ENCODE measurements around the gene CA6. TPM values are rescaled to one million over a fixed set of nuclear protein-coding genes. Genes with fewer than 3 reads are reported as not detected.

CA6 gene
- total RNA-seq, 4 donors from 2014 or later = not detected

GRCh38 chr1:8970870-8971337, 25.2 kb downstream of the CA6 start:
- no peak for TF ChIP-seq POLR2A (IDR thresholded peaks at IDR 0.05)
- TF ChIP-seq CTCF (IDR thresholded peaks at IDR 0.05) = no peak
- no peak for TF ChIP-seq EP300 (IDR thresholded peaks at IDR 0.05)
- no peak for DNase-seq (ENCODE audit: low spot score in 2 of 2)
- Histone ChIP-seq H3K36me3 (no peaks in the 10 kb centered on the region), H3K4me3 (no peak overlapping the region), H3K27me3 (no peaks in the 10 kb centered on the region), H3K4me1 (no peaks in the 10 kb centered on the region), H3K9me3 (peaks cover 0 to 7% (median 0%) of the 10 kb centered on the region in 4 donors), H3K27ac (no peak overlapping the region)
- WGBS, 2 donors = 68 to 71% methylated on average over 9 of the region's 9 CpGs

GRCh38 chr1:8974551-8974950, 28.9 kb downstream of the CA6 start:
- H3K4me1 ChIP-seq = no peaks in the 10 kb centered on the region
- no peaks in the 10 kb centered on the region for H3K9me3 ChIP-seq
- no peak overlapping the region for H3K27ac ChIP-seq
- no peaks in the 10 kb centered on the region for H3K27me3 ChIP-seq
- H3K36me3 ChIP-seq = no peaks in the 10 kb centered on the region
- no peak for TF ChIP-seq POLR2A (IDR thresholded peaks at IDR 0.05)
- TF ChIP-seq EP300 (IDR thresholded peaks at IDR 0.05) = no peak
- TF ChIP-seq CTCF (IDR thresholded peaks at IDR 0.05) = no peak
- DNase-seq (ENCODE audit: low spot score in 2 of 2) = no peak
- whole genome bisulfite sequencing, 2 donors = 69 to 77% methylated on average over 7 of the region's 7 CpGs
- H3K4me3 ChIP-seq = no peak overlapping the region

- Histone ChIP-seq H3K36me3 (no peaks in the 10 kb centered on the region), H3K4me1 (no peaks in the 10 kb centered on the region), H3K27me3 (no peaks in the 10 kb centered on the region), H3K4me3 (no peak overlapping the region), H3K9me3 (peaks cover 0 to 7% (median 0%) of the 10 kb centered on the region in 4 donors), H3K27ac (no peak overlapping the region)
- TF ChIP-seq POLR2A (IDR thresholded peaks at IDR 0.05) = no peak
- DNase-seq (ENCODE audit: low spot score in 2 of 2) = no peak
- WGBS, 2 donors = 79 to 89% methylated on average over 5 of the region's 5 CpGs
Observed at GRCh38 chr1:8976338-8976737, 30.7 kb downstream of the CA6 start.

GRCh38 chr1:8976896-8977450, 31.3 kb downstream of the CA6 start:
- no peak for DNase-seq (ENCODE audit: low spot score in 2 of 2)
- no peak overlapping the region for H3K4me3 ChIP-seq
- H3K4me1 ChIP-seq = no peaks in the 10 kb centered on the region
- H3K27ac ChIP-seq = no peak overlapping the region
- 82 to 86% methylated on average over 20 of the region's 20 CpGs for WGBS, 2 donors
- no peak for TF ChIP-seq CTCF (IDR thresholded peaks at IDR 0.05)
- no peak for TF ChIP-seq EP300 (IDR thresholded peaks at IDR 0.05)
- peaks cover 0 to 8% (median 0%) of the 10 kb centered on the region in 4 donors for H3K9me3 ChIP-seq
- no peaks in the 10 kb centered on the region for H3K36me3 ChIP-seq
- no peaks in the 10 kb centered on the region for H3K27me3 ChIP-seq

DNA sequence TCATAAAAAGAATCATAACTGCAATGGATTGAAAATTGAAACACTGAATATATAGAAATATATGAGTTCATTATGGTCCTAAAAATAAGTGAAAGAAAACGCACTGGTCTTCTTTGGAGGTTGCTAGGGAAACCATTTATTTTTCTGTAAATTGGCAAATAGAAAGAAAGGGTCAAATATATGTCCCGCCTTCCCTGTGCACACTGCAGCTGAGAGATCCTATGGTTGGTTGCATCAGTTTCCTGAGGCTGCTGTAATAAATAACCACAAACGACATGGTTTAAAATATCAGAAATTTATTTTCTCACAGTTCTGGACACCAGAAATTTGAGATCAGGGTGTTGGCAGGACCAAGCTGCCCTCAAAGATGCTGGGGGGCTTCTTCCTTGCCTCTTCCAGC, 35.0 kb downstream of the CA6 start:
- Histone ChIP-seq H3K27me3 (no peaks in the 10 kb centered on the region), H3K9me3 (peaks cover 0 to 8% (median 0%) of the 10 kb centered on the region in 4 donors), H3K36me3 (no peaks in the 10 kb centered on the region), H3K4me3 (no peak overlapping the region), H3K27ac (no peak overlapping the region), H3K4me1 (peaks cover 0 to 4% (median 0%) of the 10 kb centered on the region in 4 donors)
- WGBS, 2 donors = 79 to 82% methylated on average over 3 of the region's 3 CpGs
- no peak for TF ChIP-seq EP300 (IDR thresholded peaks at IDR 0.05)
- TF ChIP-seq POLR2A (IDR thresholded peaks at IDR 0.05) = no peak
- TF ChIP-seq CTCF (IDR thresholded peaks at IDR 0.05) = no peak
- no peak for DNase-seq (ENCODE audit: low spot score in 2 of 2)

Data from tibial nerve (tissue), 4 donors.